ENCODE results near the gene DNHD1. TPM values are rescaled to one million over a fixed set of nuclear protein-coding genes. Genes with fewer than 3 reads are reported as not detected.
A peak's percentile ranks its signal among the peaks of the same experiment; 100 is the strongest.

DNHD1 gene
- total RNA-seq, 2 donors from 2014 or later, result 7.4 to 11.8 TPM

DNA sequence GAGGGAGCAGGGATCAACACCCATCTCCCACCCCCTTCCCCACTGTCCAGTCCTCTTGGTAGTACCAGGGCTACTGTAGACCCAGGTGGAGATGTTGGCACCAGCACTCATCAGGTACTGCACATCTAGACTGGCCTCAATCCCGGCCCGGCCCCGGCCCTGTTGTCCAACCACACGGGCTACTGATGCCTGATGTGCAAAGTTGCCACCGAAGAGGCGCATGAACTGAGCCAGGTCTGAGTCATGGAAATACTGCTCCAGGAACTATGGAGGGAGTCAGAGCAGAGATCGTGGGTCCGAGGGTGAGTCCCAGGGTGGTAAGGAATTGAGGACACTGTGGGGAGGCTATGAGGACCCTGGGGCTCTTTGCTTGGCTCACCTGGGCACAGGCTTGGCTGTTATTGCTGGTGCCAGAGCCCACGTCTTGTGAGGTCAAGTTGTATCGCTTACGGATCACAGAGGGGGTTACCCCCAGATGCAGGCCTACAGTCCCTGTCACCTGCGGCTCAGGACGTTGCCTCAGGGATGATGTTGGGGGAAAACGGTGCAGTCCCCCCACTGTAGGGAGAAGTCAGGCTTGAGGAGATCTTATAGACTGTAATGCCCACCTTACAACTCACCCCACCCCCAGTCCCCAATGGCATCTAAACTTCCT, 119.6 kb downstream of the DNHD1 start:
- Histone ChIP-seq H3K27me3 (no peaks in the 10 kb centered on the region), H3K4me3 (no peak overlapping the region), H3K9ac (ENCODE audit: low read depth in 2 of 2, low read length in 2 of 2) (no peak overlapping the region), H3K4me1 (peaks cover 7% of the 10 kb centered on the region), H3K27ac (no peak overlapping the region), H3K9me3 (no peaks in the 10 kb centered on the region), H3K36me3 (no peaks in the 10 kb centered on the region)
- TF ChIP-seq, protein P1, sequence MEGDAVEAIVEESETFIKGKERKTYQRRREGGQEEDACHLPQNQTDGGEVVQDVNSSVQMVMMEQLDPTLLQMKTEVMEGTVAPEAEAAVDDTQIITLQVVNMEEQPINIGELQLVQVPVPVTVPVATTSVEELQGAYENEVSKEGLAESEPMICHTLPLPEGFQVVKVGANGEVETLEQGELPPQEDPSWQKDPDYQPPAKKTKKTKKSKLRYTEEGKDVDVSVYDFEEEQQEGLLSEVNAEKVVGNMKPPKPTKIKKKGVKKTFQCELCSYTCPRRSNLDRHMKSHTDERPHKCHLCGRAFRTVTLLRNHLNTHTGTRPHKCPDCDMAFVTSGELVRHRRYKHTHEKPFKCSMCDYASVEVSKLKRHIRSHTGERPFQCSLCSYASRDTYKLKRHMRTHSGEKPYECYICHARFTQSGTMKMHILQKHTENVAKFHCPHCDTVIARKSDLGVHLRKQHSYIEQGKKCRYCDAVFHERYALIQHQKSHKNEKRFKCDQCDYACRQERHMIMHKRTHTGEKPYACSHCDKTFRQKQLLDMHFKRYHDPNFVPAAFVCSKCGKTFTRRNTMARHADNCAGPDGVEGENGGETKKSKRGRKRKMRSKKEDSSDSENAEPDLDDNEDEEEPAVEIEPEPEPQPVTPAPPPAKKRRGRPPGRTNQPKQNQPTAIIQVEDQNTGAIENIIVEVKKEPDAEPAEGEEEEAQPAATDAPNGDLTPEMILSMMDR (IDR thresholded peaks at IDR 0.05), result no peak
- intact Hi-C loops (cut with DNase I), result no loop called here
- no peak for DNase-seq

DNA sequence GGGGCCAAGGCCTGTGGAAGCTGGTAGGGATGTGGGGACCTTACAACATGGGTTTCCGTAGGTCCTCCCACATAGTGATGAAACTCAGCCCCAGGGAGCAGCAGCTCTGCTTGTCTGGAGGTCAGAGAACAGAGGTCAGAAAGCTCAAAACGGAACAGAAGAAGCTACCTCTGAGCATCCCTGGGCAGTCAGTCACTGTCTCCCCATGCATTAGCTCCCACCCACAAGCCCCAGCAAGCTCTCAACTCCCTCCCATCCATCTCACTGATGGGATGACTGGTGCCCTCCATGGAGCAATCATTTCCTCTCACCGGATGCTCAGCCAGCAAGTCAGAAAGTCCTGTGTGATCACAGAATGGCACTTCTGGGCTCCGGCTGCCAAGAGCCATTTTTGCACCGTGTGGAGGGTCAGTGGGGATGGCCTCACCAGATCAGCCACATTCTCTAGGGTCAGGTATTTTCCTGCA, 120.3 kb downstream of the DNHD1 start:
- TF ChIP-seq, protein P1 (IDR thresholded peaks at IDR 0.05), result no peak
- Histone ChIP-seq H3K27ac (peak overlapping the region; percentile 75), H3K4me1 (peaks cover 7% of the 10 kb centered on the region), H3K27me3 (no peaks in the 10 kb centered on the region), H3K9me3 (no peaks in the 10 kb centered on the region), H3K4me3 (peak overlapping the region; percentile 66), H3K36me3 (no peaks in the 10 kb centered on the region), H3K9ac (ENCODE audit: low read depth in 2 of 2, low read length in 2 of 2) (peak overlapping the region; percentile 3 to 8)
- intact Hi-C loops (cut with DNase I), result no loop called here
- DNase-seq, result no peak

DNA sequence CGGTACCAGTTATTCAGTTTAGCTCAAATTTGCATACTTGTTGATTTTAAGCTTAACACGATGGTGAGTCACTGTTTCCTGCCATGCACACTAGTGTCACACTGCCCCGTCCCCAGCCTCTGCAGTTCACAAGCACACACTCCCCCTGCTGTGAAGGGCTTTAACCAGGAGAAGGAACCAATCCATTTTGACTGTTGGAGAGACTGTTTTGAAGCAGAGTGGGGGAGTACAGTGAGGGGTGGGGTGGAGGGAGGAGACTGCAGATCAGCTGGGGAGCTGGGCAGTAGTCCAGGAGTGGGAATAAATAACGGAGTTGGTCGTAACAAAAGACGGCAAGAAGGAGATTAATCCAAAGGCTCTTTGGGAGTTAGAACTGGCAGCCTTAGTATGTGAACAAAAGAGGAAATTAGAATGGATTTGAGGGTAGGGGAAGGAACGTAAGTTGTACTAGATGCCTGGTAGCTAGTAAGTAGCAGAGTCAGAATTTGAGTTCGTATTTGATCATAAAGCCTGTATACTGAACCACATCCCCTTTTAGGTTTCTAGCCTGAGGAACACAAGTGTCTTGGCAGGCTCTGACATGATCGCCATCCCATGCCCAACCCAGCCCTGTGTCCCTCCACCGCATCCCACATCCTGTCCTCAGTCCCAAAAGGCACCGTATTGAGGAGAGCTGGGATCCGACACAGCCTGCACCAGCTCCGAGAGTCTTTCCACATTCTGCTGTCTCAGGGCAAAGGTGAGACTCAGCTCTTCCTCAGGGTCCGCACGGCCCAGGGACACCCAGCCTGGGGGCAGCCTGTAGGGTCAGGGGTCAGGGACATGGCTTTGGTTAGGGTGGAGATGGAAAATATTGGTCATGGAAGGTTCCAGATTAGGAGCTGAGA, 121.3 kb downstream of the DNHD1 start:
- peak overlapping the region; percentile 66 for H3K4me3 ChIP-seq

DNA sequence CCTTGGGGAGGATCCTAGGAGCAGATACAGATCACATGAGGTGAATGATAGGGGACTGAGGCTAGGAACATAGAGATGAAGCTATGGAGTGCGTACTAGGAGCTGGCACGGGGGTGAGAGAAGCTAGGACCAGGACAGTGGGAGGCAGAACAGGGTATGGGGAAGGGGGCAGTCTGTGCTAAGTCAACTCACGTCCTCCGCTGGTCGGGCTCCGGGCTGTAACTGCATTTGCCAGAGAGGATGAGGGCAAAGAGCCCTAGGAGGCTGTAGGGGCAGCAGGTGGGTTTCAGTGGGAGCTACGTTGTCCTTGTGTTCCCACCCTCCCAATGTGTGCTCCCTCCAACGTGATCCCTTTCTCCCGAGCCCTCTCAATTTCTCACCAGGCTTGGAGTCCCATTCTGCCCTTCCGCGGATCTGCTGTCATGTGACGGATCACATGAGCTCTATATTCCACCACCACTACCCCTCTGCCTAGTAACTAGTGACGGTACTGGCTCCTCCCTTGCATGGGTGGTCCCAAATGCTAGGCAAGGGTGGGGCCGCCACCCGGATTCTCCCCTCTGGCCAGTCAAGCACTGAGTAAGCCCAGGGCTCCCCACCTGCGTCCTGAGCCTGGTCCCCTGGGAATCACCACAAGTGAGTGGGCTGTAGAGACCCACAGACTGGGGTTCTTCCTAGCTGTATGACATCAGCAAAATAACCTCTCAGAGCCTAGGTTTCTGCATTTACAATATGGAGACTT, 122.1 kb downstream of the DNHD1 start, which contains the start of gene TPP1:
Gene TPP1 (minus strand): TSS at position 419 of the 742 bp plus-strand sequence. CDS start 22 bp downstream, at position 397.
- Histone ChIP-seq H3K27me3 (no peaks in the 10 kb centered on the region), H3K9ac (ENCODE audit: low read depth in 2 of 2, low read length in 2 of 2) (peak within 1 kb of the TSS; percentile 83 to 100), H3K4me1 (peaks cover 7% of the 10 kb centered on the region), H3K9me3 (no peaks in the 10 kb centered on the region), H3K36me3 (no peaks in the 10 kb centered on the region), H3K4me3 (peak within 1 kb of the TSS; percentile 66), H3K27ac (peak within 1 kb of the TSS; percentile 75)
- intact Hi-C loops (cut with DNase I), result no loop called here
- peak; percentile 98 for DNase-seq
- TF ChIP-seq, protein P1 (IDR thresholded peaks at IDR 0.05), result no peak

More for the DNA sequence above, 121.3 kb downstream of the DNHD1 start:
- no peaks in the 10 kb centered on the region for H3K36me3 ChIP-seq
- no peaks in the 10 kb centered on the region for H3K9me3 ChIP-seq
- H3K4me1 ChIP-seq, result peaks cover 7% of the 10 kb centered on the region
- H3K9ac ChIP-seq (ENCODE audit: low read depth in 2 of 2, low read length in 2 of 2), result peak overlapping the region; percentile 83 to 100
- TF ChIP-seq, protein P1 (IDR thresholded peaks at IDR 0.05), result no peak
- peak; percentile 60 for DNase-seq
- H3K27ac ChIP-seq, result peak overlapping the region; percentile 75
- intact Hi-C loops (cut with DNase I), result no loop called here
- no peaks in the 10 kb centered on the region for H3K27me3 ChIP-seq

DNA sequence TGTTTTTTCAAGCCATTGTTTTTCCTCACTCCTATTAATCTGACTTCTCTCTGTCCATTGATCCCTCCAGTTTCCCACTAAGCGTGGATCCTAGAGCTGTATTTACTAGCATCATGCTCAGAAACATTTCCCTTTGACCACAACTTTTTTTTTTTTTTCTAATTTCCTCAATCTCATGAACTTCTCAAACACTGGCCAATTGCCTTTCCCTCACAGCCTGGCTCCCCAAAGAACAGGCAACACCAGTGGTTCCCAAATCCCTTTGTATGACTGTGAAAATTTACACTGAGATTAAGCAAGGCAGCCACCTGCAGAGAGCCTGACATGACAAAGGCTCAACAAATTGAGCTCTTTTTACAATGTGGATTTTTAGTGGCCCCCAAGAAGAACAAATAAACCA, 123.6 kb downstream of the DNHD1 start:
- H3K4me3 ChIP-seq, result no peak overlapping the region
- H3K9me3 ChIP-seq, result no peaks in the 10 kb centered on the region
- no peaks in the 10 kb centered on the region for H3K36me3 ChIP-seq
- DNase-seq, result no peak
- H3K9ac ChIP-seq (ENCODE audit: low read depth in 2 of 2, low read length in 2 of 2), result no peak overlapping the region
- no peaks in the 10 kb centered on the region for H3K27me3 ChIP-seq
- no peak overlapping the region for H3K27ac ChIP-seq
- intact Hi-C loops (cut with DNase I), result no loop called here
- TF ChIP-seq, protein P1 (IDR thresholded peaks at IDR 0.05), result no peak
- peaks cover 7% of the 10 kb centered on the region for H3K4me1 ChIP-seq

All from colonic mucosa (tissue), 4 donors.